ENCODE data around the gene NDOR1. TPM values are rescaled to one million over a fixed set of nuclear protein-coding genes. Genes with fewer than 3 reads are reported as not detected.
"Not testable (repeated sequence)": the region's sequence is repeated elsewhere in the genome, so short reads cannot be mapped to it uniquely, and the experiment has no call there.

The NDOR1 gene
- total RNA-seq, 2 experiments from 2014 or later, result 44.7 to 45.5 TPM

GRCh38 chr9:137233143-137233980 is 27.9 kb downstream of the NDOR1 start:
- Mint-ChIP-seq H3K9me3 (ENCODE audit: insufficient read depth) (no peaks in the 10 kb centered on the region), H3K4me3 (no peak overlapping the region), H3K27me3 (ENCODE audit: low read depth) (peaks cover 3% of the 10 kb centered on the region), H3K27ac (no peak overlapping the region), H3K36me3 (ENCODE audit: low read depth) (no peaks in the 10 kb centered on the region), H3K4me1 (ENCODE audit: low read depth) (peaks cover 10% of the 10 kb centered on the region)
- ChIA-PET POLR2A (no interaction called here), CTCF (no interaction called here)
- ATAC-seq (no peak), DNase-seq (no peak)

GRCh38 chr9:137234055-137234697 is 28.7 kb downstream of the NDOR1 start:
- ChIA-PET CTCF (interaction anchor here (1.3 to 5.2 kb wide), 2 partner anchors 9 to 138 kb away, joined by 4 to 73 read pairs; partner anchors contain the start of genes CYSRT1, RNF208 and RNF224), POLR2A (no interaction called here)
- Mint-ChIP-seq H3K27me3 (ENCODE audit: low read depth) (peaks cover 3% of the 10 kb centered on the region), H3K4me1 (ENCODE audit: low read depth) (peaks cover 18% of the 10 kb centered on the region), H3K9me3 (ENCODE audit: insufficient read depth) (no peaks in the 10 kb centered on the region), H3K4me3 (no peak overlapping the region), H3K36me3 (ENCODE audit: low read depth) (peaks cover 3% of the 10 kb centered on the region), H3K27ac (no peak overlapping the region)
- ATAC-seq, result no peak
- no peak for DNase-seq

GRCh38 chr9:137234758-137235423 is 29.4 kb downstream of the NDOR1 start:
- H3K27me3 Mint-ChIP-seq (ENCODE audit: low read depth), result peaks cover 3% of the 10 kb centered on the region
- peaks cover 4% of the 10 kb centered on the region for H3K36me3 Mint-ChIP-seq (ENCODE audit: low read depth)
- no peak for ATAC-seq
- H3K4me1 Mint-ChIP-seq (ENCODE audit: low read depth), result peaks cover 18% of the 10 kb centered on the region
- DNase-seq, result no peak
- H3K27ac Mint-ChIP-seq, result no peak overlapping the region
- CTCF ChIA-PET, result interaction anchor here (1.3 to 5.2 kb wide), 2 partner anchors 10 to 139 kb away, joined by 4 to 73 read pairs; partner anchors contain the start of genes CYSRT1, RNF208 and RNF224
- no peak overlapping the region for H3K4me3 Mint-ChIP-seq
- no peaks in the 10 kb centered on the region for H3K9me3 Mint-ChIP-seq (ENCODE audit: insufficient read depth)
- POLR2A ChIA-PET, result no interaction called here

GRCh38 chr9:137235424-137236237 is 30.1 kb downstream of the NDOR1 start:
- peaks cover 18% of the 10 kb centered on the region for H3K4me1 Mint-ChIP-seq (ENCODE audit: low read depth)

GRCh38 chr9:137236238-137236935 is 30.9 kb downstream of the NDOR1 start:
- H3K27me3 Mint-ChIP-seq (ENCODE audit: low read depth), result peaks cover 3% of the 10 kb centered on the region
- H3K4me3 Mint-ChIP-seq, result no peak overlapping the region
- peaks cover 20% of the 10 kb centered on the region for H3K4me1 Mint-ChIP-seq (ENCODE audit: low read depth)
- ATAC-seq (peak; percentile 29), DNase-seq (peak; percentile 93)
- peaks cover 8% of the 10 kb centered on the region for H3K36me3 Mint-ChIP-seq (ENCODE audit: low read depth)
- CTCF ChIA-PET, result interaction anchor here (0.6 to 5.2 kb wide), 44 partner anchors 9 to 440 kb away, joined by 3 to 73 read pairs (median 4); partner anchors contain the start of genes ABCA2, ANAPC2, CCDC183 and CYSRT1
- H3K9me3 Mint-ChIP-seq (ENCODE audit: insufficient read depth), result no peaks in the 10 kb centered on the region
- no peak overlapping the region for H3K27ac Mint-ChIP-seq
- POLR2A ChIA-PET, result interaction anchor here (0.6 to 1.7 kb wide), 6 partner anchors 9 to 165 kb away, joined by 3 to 5 read pairs (median 3); partner anchors contain the start of genes ANAPC2, RNF208 and RNF224

More at GRCh38 chr9:137235424-137236237, 30.1 kb downstream of the NDOR1 start:
- POLR2A ChIA-PET, result no interaction called here
- CTCF ChIA-PET, result interaction anchor here (1.0 to 5.2 kb wide), 17 partner anchors 10 to 439 kb away, joined by 3 to 73 read pairs (median 7); partner anchors contain the start of genes ANAPC2, CCDC183, CYSRT1 and DPP7
- ATAC-seq (no peak), DNase-seq (no peak)
- H3K27me3 Mint-ChIP-seq (ENCODE audit: low read depth), result peaks cover 3% of the 10 kb centered on the region
- no peak overlapping the region for H3K27ac Mint-ChIP-seq
- peaks cover 4% of the 10 kb centered on the region for H3K36me3 Mint-ChIP-seq (ENCODE audit: low read depth)
- H3K9me3 Mint-ChIP-seq (ENCODE audit: insufficient read depth), result no peaks in the 10 kb centered on the region
- no peak overlapping the region for H3K4me3 Mint-ChIP-seq

GRCh38 chr9:137236936-137237421 is 31.5 kb downstream of the NDOR1 start:
- H3K4me3 Mint-ChIP-seq, result no peak overlapping the region
- ChIA-PET CTCF (interaction anchor here (0.6 to 5.2 kb wide), 44 partner anchors 9 to 441 kb away, joined by 3 to 73 read pairs (median 4); partner anchors contain the start of genes ABCA2, ANAPC2, CCDC183 and CYSRT1), POLR2A (interaction anchor here (0.6 to 1.7 kb wide), 6 partner anchors 8 to 166 kb away, joined by 3 to 5 read pairs (median 3); partner anchors contain the start of genes ANAPC2, RNF208 and RNF224)
- H3K4me1 Mint-ChIP-seq (ENCODE audit: low read depth), result peaks cover 20% of the 10 kb centered on the region
- no peak for ATAC-seq
- H3K36me3 Mint-ChIP-seq (ENCODE audit: low read depth), result peaks cover 10% of the 10 kb centered on the region
- H3K27ac Mint-ChIP-seq, result no peak overlapping the region
- no peak for DNase-seq
- peaks cover 3% of the 10 kb centered on the region for H3K27me3 Mint-ChIP-seq (ENCODE audit: low read depth)
- H3K9me3 Mint-ChIP-seq (ENCODE audit: insufficient read depth), result no peaks in the 10 kb centered on the region

GRCh38 chr9:137237759-137238726 is 32.5 kb downstream of the NDOR1 start:
- Mint-ChIP-seq H3K36me3 (ENCODE audit: low read depth) (peaks cover 21% of the 10 kb centered on the region), H3K4me3 (no peak overlapping the region), H3K27ac (peak overlapping the region; percentile 46), H3K27me3 (ENCODE audit: low read depth) (peaks cover 3% of the 10 kb centered on the region), H3K9me3 (ENCODE audit: insufficient read depth) (no peaks in the 10 kb centered on the region), H3K4me1 (ENCODE audit: low read depth) (peaks cover 29% of the 10 kb centered on the region)
- ChIA-PET POLR2A (interaction anchor here (0.6 to 1.7 kb wide), 4 partner anchors 11 to 28 kb away, joined by 3 to 4 read pairs (median 3); partner anchors contain the start of gene RNF224), CTCF (interaction anchor here (0.7 to 5.2 kb wide), 10 partner anchors 10 to 167 kb away, joined by 3 to 73 read pairs (median 6); partner anchors contain the start of genes CYSRT1, NELFB, RNF208 and RNF224)
- no peak for ATAC-seq
- no peak for DNase-seq

- Mint-ChIP-seq H3K4me1 (ENCODE audit: low read depth) (peaks cover 40% of the 10 kb centered on the region), H3K36me3 (ENCODE audit: low read depth) (peaks cover 31% of the 10 kb centered on the region), H3K27ac (peak overlapping the region; percentile 68), H3K4me3 (peak overlapping the region; percentile 72)
- not testable (repeated sequence) for DNase-seq; H3K27me3 Mint-ChIP-seq (ENCODE audit: low read depth); H3K9me3 Mint-ChIP-seq (ENCODE audit: insufficient read depth); ATAC-seq
- ChIA-PET POLR2A (interaction anchor here (0.6 to 3.8 kb wide), 18 partner anchors 15 to 358 kb away, joined by 3 to 87 read pairs (median 6); partner anchors contain the start of genes CYSRT1, LRRC26, MAN1B1 and NELFB), CTCF (interaction anchor here (0.8 to 5.0 kb wide), 8 partner anchors 12 to 172 kb away, joined by 3 to 32 read pairs (median 4); partner anchors contain the start of genes CYSRT1, MAN1B1, NELFB and RNF208)
Measured at GRCh38 chr9:137239541-137240200, 34.2 kb downstream of the NDOR1 start.
